Measurements from ENCODE around the gene GRID1.
"Not testable (repeated sequence)": the region's sequence is repeated elsewhere in the genome, so short reads cannot be mapped to it uniquely, and the experiment has no call there.

The GRID1 gene

GRCh38 chr10:86103391-86104101, 263.0 kb downstream of the GRID1 start:
- TF ChIP-seq CTCF (IDR thresholded peaks at IDR 0.05; ENCODE audit: low read depth, low read length), result no peak
- no peak overlapping the region for H3K4me3 ChIP-seq (replicated peaks in 1 of 2; ENCODE audit: low read depth in 2 of 2, low read length in 2 of 2)
- no peak for DNase-seq (ENCODE audit: low read depth in 2 of 2)

GRCh38 chr10:86102451-86102850, 264.1 kb downstream of the GRID1 start:
- no peak overlapping the region for H3K4me3 ChIP-seq (replicated peaks in 1 of 2; ENCODE audit: low read depth in 2 of 2, low read length in 2 of 2)
- DNase-seq (ENCODE audit: low read depth in 2 of 2), result no peak
- no peak for TF ChIP-seq CTCF (IDR thresholded peaks at IDR 0.05; ENCODE audit: low read depth, low read length)

DNA sequence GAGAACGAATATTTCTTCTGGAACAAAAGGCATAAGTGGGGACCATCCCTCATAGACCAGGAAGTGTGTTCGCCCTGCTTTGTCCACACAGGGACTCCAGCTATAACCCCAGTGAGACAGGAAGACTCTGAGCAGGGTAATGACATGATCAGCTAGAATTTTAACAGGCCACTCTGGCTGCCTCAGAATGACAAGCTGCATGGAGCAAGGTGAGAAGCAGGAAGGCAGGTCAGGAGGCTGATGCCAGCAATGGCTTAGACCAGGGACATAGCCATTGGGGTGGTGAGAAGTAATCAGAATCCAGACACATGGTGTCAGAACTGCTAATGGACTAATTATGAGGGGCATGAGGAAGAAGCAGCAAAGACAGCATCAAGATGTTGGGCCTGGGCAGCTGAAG, 264.6 kb downstream of the GRID1 start:
- no peak for TF ChIP-seq CTCF (IDR thresholded peaks at IDR 0.05; ENCODE audit: low read depth, low read length)
- no peak for DNase-seq (ENCODE audit: low read depth in 2 of 2)
- no peak overlapping the region for H3K4me3 ChIP-seq (replicated peaks in 1 of 2; ENCODE audit: low read depth in 2 of 2, low read length in 2 of 2)

- no peak overlapping the region for H3K4me3 ChIP-seq (replicated peaks in 1 of 2; ENCODE audit: low read depth in 2 of 2, low read length in 2 of 2)
- DNase-seq (ENCODE audit: low read depth in 2 of 2), result peak in 1 of 2 donors; percentile 5
- TF ChIP-seq CTCF (IDR thresholded peaks at IDR 0.05; ENCODE audit: low read depth, low read length), result no peak
Observed at GRCh38 chr10:86100581-86101061, 266.0 kb downstream of the GRID1 start.

DNA sequence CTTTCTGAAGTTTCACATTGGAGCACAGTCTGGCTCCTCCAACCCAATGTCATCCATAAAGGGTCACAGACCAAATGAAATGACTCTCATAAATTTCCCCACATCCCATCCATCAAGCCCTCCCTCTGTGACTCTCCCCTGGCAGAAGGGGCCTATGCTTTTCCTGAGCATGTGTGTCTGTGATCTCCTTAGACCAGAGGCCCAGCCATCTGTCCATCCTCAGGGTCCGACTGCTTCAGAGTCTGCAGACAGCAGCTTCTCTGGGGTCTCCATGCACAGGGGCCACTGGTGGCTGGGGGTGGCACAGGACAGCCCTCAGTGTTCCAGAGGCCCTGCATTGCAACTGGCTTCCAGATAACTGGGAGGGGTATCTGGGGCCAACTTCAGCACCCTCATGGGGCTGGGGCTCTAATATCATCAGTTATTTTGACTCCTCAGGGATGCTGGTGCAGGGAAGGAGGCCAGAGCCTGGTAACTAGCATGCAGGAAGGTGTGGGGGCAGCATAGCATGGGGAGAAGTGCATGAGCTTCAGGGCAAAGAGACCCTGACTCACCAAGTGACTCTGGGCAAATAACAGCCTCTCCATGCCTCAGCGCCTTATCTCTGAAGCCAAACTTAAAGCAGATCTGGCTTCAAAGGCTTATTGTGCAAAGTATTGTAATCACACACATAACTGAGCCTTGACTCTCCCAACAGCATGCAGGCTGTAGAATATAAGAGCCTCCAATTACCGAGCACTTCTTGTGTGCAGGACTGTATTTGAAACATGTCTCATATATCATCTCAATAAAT, 266.9 kb downstream of the GRID1 start:
- H3K4me3 ChIP-seq (replicated peaks in 1 of 2; ENCODE audit: low read depth in 2 of 2, low read length in 2 of 2), result no peak overlapping the region
- DNase-seq (ENCODE audit: low read depth in 2 of 2), result no peak
- TF ChIP-seq CTCF (IDR thresholded peaks at IDR 0.05; ENCODE audit: low read depth, low read length), result no peak

GRCh38 chr10:86098187-86098881, 268.3 kb downstream of the GRID1 start:
- no peak overlapping the region for H3K4me3 ChIP-seq (replicated peaks in 1 of 2; ENCODE audit: low read depth in 2 of 2, low read length in 2 of 2)
- no peak for DNase-seq (ENCODE audit: low read depth in 2 of 2)
- no peak for TF ChIP-seq CTCF (IDR thresholded peaks at IDR 0.05; ENCODE audit: low read depth, low read length)

GRCh38 chr10:86095061-86095460, 271.5 kb downstream of the GRID1 start:
- H3K4me3 ChIP-seq (replicated peaks in 1 of 2; ENCODE audit: low read depth in 2 of 2, low read length in 2 of 2); DNase-seq (ENCODE audit: low read depth in 2 of 2): not testable (repeated sequence)

- not testable (repeated sequence) for H3K4me3 ChIP-seq (replicated peaks in 1 of 2; ENCODE audit: low read depth in 2 of 2, low read length in 2 of 2); DNase-seq (ENCODE audit: low read depth in 2 of 2)
Observed at GRCh38 chr10:86092311-86092710, 274.3 kb downstream of the GRID1 start.
